Measurements from ENCODE around the gene KLHL29.

Gene KLHL29

DNA sequence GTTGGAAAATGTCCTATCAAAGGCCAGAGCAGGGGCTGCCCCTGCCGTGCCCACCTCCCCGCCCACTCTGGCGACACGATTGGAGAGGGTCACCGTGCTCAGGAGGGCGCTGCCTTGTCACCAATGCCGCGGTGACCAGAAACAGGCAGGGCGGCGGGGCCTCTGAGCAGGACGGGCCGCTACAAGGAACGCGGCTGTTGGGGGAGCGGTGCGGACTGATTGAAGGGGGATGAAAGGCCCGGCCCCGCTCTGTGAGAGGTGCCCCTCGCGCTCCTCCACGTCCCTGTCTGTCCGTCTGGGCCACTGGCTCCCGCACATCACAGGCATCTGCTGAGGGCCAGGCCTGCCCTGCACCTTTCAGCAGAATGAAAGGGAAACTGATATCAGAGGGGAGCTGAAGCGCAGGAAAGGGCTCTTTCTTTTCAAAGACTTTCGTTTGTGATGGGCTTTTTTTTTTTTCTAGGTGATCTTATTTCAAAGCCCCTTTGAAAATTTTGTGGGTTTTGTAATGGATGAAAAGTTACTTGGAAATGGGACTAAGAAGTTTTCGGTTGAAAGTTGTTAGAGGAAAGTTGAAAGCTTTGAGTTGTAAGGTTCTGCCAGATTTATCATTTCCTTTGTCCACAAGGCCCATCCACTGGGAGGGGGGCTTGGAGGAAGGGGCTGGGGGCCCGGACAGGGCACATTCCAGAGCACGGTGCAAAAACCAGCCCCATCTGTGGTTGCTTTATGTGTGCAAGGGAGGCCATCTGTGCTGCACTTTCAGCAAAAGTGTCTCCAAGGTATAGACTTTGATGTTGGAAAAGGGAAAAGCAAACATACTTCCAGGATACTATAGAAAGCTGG, 244.2 kb downstream of the KLHL29 start:
- peak overlapping the region; percentile 9 for H3K14ac ChIP-seq (ENCODE audit: low read length)
- H4K91ac ChIP-seq (ENCODE audit: low read depth, low read length), result peak overlapping the region; percentile 76
- no peak overlapping the region for H2AFZ ChIP-seq (ENCODE audit: insufficient read depth, low read length, poor library complexity)
- H3K4ac ChIP-seq (ENCODE audit: low read depth, low read length), result peak overlapping the region; percentile 6
- H3K4me3 ChIP-seq (ENCODE audit: low read depth, low read length), result no peak overlapping the region
- H3K9ac ChIP-seq (ENCODE audit: low read length), result no peak overlapping the region
- no peak overlapping the region for H3K23ac ChIP-seq (ENCODE audit: low read length)
- H3K18ac ChIP-seq (ENCODE audit: low read length), result peak overlapping the region; percentile 66
- no peak overlapping the region for H2BK120ac ChIP-seq (ENCODE audit: insufficient read depth, low read length, poor library complexity)
- peak overlapping the region; percentile 68 for H4K12ac ChIP-seq (ENCODE audit: low read depth, low read length)
- no peaks in the 10 kb centered on the region for H3K27me3 ChIP-seq (ENCODE audit: insufficient read depth, low read length)
- H3K79me1 ChIP-seq (ENCODE audit: low read length), result peaks cover 6% of the 10 kb centered on the region
- peak overlapping the region; percentile 61 for H2AK5ac ChIP-seq (ENCODE audit: low read length)
- peaks cover 4 to 15% of the 10 kb centered on the region in 2 experiments for H3K4me1 ChIP-seq (ENCODE audit: control insufficient read depth in 1 of 2, insufficient read depth in 2 of 2, low read length in 2 of 2)
- WGBS (ENCODE audit: extremely low coverage, insufficient coverage, insufficient read length), result 100% methylated on average over 1 of the region's 28 CpGs
- no peak for DNase-seq
- no peaks in the 10 kb centered on the region for H3K79me2 ChIP-seq (ENCODE audit: control insufficient read depth, insufficient read depth, low read length, poor library complexity)
- H3K4me2 ChIP-seq (ENCODE audit: low read length), result no peak overlapping the region
- H3K36me3 ChIP-seq (ENCODE audit: control insufficient read depth in 1 of 2, insufficient read depth in 2 of 2, low read length in 2 of 2), result no peaks in the 10 kb centered on the region
- no peak overlapping the region for H2BK5ac ChIP-seq (ENCODE audit: low read depth, low read length, poor library complexity)
- no peak overlapping the region for H4K8ac ChIP-seq (ENCODE audit: low read depth, low read length)
- H3K9me3 ChIP-seq (ENCODE audit: insufficient read depth, low read depth, low read length), result no peaks in the 10 kb centered on the region
- H2BK12ac ChIP-seq (ENCODE audit: low read length), result peak overlapping the region; percentile 15
- no peak overlapping the region for H3K27ac ChIP-seq (ENCODE audit: low read depth, low read length)

DNA sequence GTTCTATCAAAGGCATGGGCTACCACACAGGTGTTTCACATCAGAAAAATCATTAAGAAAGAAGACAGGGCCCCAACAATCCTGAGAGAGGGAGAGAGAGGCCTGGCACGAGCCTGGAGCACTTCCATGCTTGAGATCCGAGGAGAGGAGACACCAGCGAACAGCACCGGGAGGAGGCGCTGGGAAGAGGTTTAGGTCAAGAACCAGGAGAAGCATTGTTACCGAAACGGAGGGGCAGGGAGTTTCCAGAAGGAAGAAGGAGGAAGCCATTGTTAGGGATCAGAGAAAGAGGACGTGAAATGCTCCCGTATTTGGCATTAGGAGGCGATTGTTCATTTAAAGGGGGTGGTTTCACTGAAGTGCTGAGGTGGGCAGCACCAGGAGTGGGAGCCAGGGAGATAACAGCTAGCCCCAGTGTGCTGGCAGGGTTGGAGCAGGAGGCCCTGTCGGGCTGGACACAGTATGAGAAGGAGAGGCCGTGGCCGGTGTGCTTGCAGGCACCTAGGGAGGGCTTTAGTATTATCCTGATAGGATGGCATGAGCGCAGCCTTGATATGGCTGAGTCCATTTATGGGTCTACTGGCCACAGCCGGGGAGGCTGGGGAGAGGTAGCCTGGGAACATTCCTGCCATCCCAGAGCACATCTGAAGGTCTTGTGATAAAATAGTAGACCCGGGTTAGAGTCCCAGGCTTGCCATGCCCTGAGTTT, 244.9 kb downstream of the KLHL29 start:
- Histone ChIP-seq H2AFZ (ENCODE audit: insufficient read depth, low read length, poor library complexity) (no peak overlapping the region), H3K9ac (ENCODE audit: low read length) (no peak overlapping the region), H4K8ac (ENCODE audit: low read depth, low read length) (no peak overlapping the region), H2BK5ac (ENCODE audit: low read depth, low read length, poor library complexity) (no peak overlapping the region), H3K9me3 (ENCODE audit: insufficient read depth, low read depth, low read length) (no peaks in the 10 kb centered on the region), H3K4ac (ENCODE audit: low read depth, low read length) (no peak overlapping the region), H3K18ac (ENCODE audit: low read length) (no peak overlapping the region), H3K79me1 (ENCODE audit: low read length) (peaks cover 6% of the 10 kb centered on the region), H2AK5ac (ENCODE audit: low read length) (peak overlapping the region; percentile 44), H3K4me3 (ENCODE audit: low read depth, low read length) (no peak overlapping the region), H3K4me2 (ENCODE audit: low read length) (no peak overlapping the region), H3K23ac (ENCODE audit: low read length) (no peak overlapping the region), H3K27me3 (ENCODE audit: insufficient read depth, low read length) (no peaks in the 10 kb centered on the region), H3K36me3 (ENCODE audit: control insufficient read depth in 1 of 2, insufficient read depth in 2 of 2, low read length in 2 of 2) (no peaks in the 10 kb centered on the region), H3K27ac (ENCODE audit: low read depth, low read length) (no peak overlapping the region), H2BK120ac (ENCODE audit: insufficient read depth, low read length, poor library complexity) (no peak overlapping the region), H4K12ac (ENCODE audit: low read depth, low read length) (no peak overlapping the region), H3K79me2 (ENCODE audit: control insufficient read depth, insufficient read depth, low read length, poor library complexity) (no peaks in the 10 kb centered on the region), H2BK12ac (ENCODE audit: low read length) (no peak overlapping the region), H4K91ac (ENCODE audit: low read depth, low read length) (no peak overlapping the region), H3K14ac (ENCODE audit: low read length) (no peak overlapping the region), H3K4me1 (ENCODE audit: control insufficient read depth in 1 of 2, insufficient read depth in 2 of 2, low read length in 2 of 2) (peaks cover 4 to 15% of the 10 kb centered on the region in 2 experiments)
- no CpG with 5 or more reads among the region's 16 CpGs for WGBS (ENCODE audit: extremely low coverage, insufficient coverage, insufficient read length)
- DNase-seq, result no peak

GRCh38 chr2:23630961-23631360, 246.0 kb downstream of the KLHL29 start:
- Histone ChIP-seq H4K8ac (ENCODE audit: low read depth, low read length) (no peak overlapping the region), H2AK5ac (ENCODE audit: low read length) (no peak overlapping the region), H3K9ac (ENCODE audit: low read length) (no peak overlapping the region), H4K91ac (ENCODE audit: low read depth, low read length) (no peak overlapping the region), H3K23ac (ENCODE audit: low read length) (no peak overlapping the region), H3K4me2 (ENCODE audit: low read length) (no peak overlapping the region), H3K27ac (ENCODE audit: low read depth, low read length) (no peak overlapping the region), H3K18ac (ENCODE audit: low read length) (no peak overlapping the region), H3K4ac (ENCODE audit: low read depth, low read length) (no peak overlapping the region), H2AFZ (ENCODE audit: insufficient read depth, low read length, poor library complexity) (no peak overlapping the region), H3K79me1 (ENCODE audit: low read length) (peaks cover 6% of the 10 kb centered on the region), H4K12ac (ENCODE audit: low read depth, low read length) (no peak overlapping the region), H3K79me2 (ENCODE audit: control insufficient read depth, insufficient read depth, low read length, poor library complexity) (no peaks in the 10 kb centered on the region), H2BK120ac (ENCODE audit: insufficient read depth, low read length, poor library complexity) (no peak overlapping the region), H2BK5ac (ENCODE audit: low read depth, low read length, poor library complexity) (no peak overlapping the region), H3K4me1 (ENCODE audit: control insufficient read depth in 1 of 2, insufficient read depth in 2 of 2, low read length in 2 of 2) (peaks cover 4 to 15% of the 10 kb centered on the region in 2 experiments), H3K14ac (ENCODE audit: low read length) (no peak overlapping the region), H2BK12ac (ENCODE audit: low read length) (no peak overlapping the region), H3K27me3 (ENCODE audit: insufficient read depth, low read length) (no peaks in the 10 kb centered on the region), H3K4me3 (ENCODE audit: low read depth, low read length) (no peak overlapping the region), H3K9me3 (ENCODE audit: insufficient read depth, low read depth, low read length) (no peaks in the 10 kb centered on the region), H3K36me3 (ENCODE audit: control insufficient read depth in 1 of 2, insufficient read depth in 2 of 2, low read length in 2 of 2) (no peaks in the 10 kb centered on the region)
- no peak for DNase-seq
- no CpG with 5 or more reads among the region's 7 CpGs for WGBS (ENCODE audit: extremely low coverage, insufficient coverage, insufficient read length)

GRCh38 chr2:23631389-23631788, 246.4 kb downstream of the KLHL29 start:
- no peak overlapping the region for H2BK120ac ChIP-seq (ENCODE audit: insufficient read depth, low read length, poor library complexity)
- no peak overlapping the region for H4K91ac ChIP-seq (ENCODE audit: low read depth, low read length)
- H3K79me1 ChIP-seq (ENCODE audit: low read length), result peaks cover 6% of the 10 kb centered on the region
- WGBS (ENCODE audit: extremely low coverage, insufficient coverage, insufficient read length), result no CpG with 5 or more reads among the region's 11 CpGs
- no peaks in the 10 kb centered on the region for H3K27me3 ChIP-seq (ENCODE audit: insufficient read depth, low read length)
- no peaks in the 10 kb centered on the region for H3K36me3 ChIP-seq (ENCODE audit: control insufficient read depth in 1 of 2, insufficient read depth in 2 of 2, low read length in 2 of 2)
- no peak overlapping the region for H3K23ac ChIP-seq (ENCODE audit: low read length)
- no peak overlapping the region for H4K8ac ChIP-seq (ENCODE audit: low read depth, low read length)
- H3K4me3 ChIP-seq (ENCODE audit: low read depth, low read length), result no peak overlapping the region
- H3K4ac ChIP-seq (ENCODE audit: low read depth, low read length), result no peak overlapping the region
- no peak overlapping the region for H3K4me2 ChIP-seq (ENCODE audit: low read length)
- no peak overlapping the region for H2BK5ac ChIP-seq (ENCODE audit: low read depth, low read length, poor library complexity)
- H2BK12ac ChIP-seq (ENCODE audit: low read length), result no peak overlapping the region
- H3K4me1 ChIP-seq (ENCODE audit: control insufficient read depth in 1 of 2, insufficient read depth in 2 of 2, low read length in 2 of 2), result peaks cover 4 to 15% of the 10 kb centered on the region in 2 experiments
- no peak overlapping the region for H3K18ac ChIP-seq (ENCODE audit: low read length)
- no peak for DNase-seq
- no peaks in the 10 kb centered on the region for H3K79me2 ChIP-seq (ENCODE audit: control insufficient read depth, insufficient read depth, low read length, poor library complexity)
- H2AK5ac ChIP-seq (ENCODE audit: low read length), result no peak overlapping the region
- H2AFZ ChIP-seq (ENCODE audit: insufficient read depth, low read length, poor library complexity), result no peak overlapping the region
- no peak overlapping the region for H4K12ac ChIP-seq (ENCODE audit: low read depth, low read length)
- no peak overlapping the region for H3K27ac ChIP-seq (ENCODE audit: low read depth, low read length)
- H3K9ac ChIP-seq (ENCODE audit: low read length), result no peak overlapping the region
- no peaks in the 10 kb centered on the region for H3K9me3 ChIP-seq (ENCODE audit: insufficient read depth, low read depth, low read length)
- H3K14ac ChIP-seq (ENCODE audit: low read length), result no peak overlapping the region
